HG03457 (cell line): Measurements from ENCODE around the gene SPATA32.
"Not testable (repeated sequence)": the region's sequence is repeated elsewhere in the genome, so short reads cannot be mapped to it uniquely, and the experiment has no call there.

ENCODE experiments used
- ATAC-seq: cut with Tn5 transposase; IDR thresholded peaks from one replicate; pipeline ENCODE4 v1.9.1; 2021; ENCODE audit warnings: moderate number of reproducible peaks; ENCODE audit not compliant: unreplicated experiment

Gene SPATA32

DNA sequence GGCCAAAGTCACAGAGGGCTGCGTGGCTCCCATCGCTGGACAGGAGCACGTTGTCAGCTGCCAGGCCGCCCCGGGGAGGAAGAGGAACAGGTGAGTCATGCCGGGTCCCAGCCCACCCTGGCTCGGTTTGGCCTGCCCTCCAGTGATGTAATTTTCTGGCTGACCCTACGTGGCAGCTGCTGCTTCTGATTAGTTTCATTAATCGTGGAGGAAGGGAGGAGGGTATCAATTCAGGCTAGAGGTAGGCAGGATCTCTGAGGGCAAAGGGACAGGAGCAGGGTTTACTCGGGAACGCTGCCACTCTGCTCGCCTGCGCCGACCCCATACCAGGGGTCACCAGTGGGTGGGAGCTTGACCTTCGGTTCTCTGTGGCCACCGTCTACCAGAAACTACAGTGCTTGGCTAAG is 11.7 kb upstream of the SPATA32 start:
- no peak for ATAC-seq

DNA sequence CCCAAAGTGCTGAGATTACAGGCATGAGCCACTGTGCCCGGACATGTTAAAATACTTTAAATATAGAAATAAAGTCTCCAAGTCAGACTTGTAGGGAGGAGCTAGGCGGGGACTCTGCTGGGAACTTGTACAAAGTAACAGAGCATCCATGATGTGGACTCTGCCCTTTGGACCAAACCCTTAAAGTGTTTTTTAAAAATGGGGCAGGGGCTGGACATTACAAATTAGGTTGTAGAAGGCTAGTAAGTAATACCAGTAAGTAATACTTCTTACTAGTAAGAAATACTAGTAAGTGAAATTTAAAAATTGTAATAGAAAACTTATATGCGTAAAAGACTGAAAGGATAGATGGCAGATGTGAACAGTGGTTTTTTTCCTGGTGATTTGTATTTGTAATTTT is 9.7 kb upstream of the SPATA32 start:
- no peak for ATAC-seq

DNA sequence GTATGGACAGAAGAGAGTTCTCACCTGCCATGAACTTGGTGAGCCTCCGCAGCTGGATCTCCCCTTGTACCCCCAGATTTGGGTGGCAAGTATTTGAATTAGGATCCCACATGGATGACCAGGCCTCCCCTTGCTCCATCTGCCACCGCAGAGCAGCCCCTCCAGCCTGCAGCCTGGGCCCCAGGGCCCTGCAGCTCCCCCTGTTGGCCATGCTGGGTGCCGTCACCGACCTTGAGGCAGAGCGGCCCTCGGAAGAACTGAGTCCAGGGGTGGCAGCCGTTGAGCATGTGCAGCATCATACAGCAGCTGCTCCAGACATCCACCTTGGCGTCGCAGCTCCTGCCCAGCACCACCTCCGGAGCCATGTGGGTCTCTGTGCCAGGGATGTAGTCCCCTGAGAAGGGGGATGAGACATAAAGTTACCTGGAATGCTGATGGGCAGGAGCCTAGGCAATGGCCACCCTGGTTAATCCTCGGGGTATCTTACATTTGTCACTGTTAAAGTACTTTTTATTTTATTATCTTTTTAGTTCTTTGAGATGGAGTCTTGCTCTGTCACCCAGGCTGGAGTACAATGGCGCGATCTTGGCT is 9.0 kb upstream of the SPATA32 start:
- no peak for ATAC-seq

DNA sequence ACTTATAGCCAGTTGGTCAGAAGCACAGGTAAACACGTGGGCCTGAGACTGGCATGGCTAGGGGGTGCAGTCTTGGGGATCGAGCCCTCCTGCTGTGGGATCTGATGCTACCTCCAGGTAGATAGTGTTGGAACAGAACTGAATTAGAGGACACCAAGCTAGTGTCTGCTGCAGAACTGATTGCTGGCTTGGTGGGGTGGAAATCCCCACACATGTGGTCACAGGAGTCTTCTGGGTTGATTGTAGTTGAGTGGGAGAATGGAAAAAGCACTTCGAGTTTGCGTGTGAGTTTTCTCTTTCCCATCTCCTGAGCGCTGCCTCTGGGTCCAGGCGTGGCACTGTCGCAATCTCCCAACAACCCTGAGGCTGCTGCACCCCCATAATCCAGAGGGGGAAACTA is 8.0 kb upstream of the SPATA32 start:
- no peak for ATAC-seq

DNA sequence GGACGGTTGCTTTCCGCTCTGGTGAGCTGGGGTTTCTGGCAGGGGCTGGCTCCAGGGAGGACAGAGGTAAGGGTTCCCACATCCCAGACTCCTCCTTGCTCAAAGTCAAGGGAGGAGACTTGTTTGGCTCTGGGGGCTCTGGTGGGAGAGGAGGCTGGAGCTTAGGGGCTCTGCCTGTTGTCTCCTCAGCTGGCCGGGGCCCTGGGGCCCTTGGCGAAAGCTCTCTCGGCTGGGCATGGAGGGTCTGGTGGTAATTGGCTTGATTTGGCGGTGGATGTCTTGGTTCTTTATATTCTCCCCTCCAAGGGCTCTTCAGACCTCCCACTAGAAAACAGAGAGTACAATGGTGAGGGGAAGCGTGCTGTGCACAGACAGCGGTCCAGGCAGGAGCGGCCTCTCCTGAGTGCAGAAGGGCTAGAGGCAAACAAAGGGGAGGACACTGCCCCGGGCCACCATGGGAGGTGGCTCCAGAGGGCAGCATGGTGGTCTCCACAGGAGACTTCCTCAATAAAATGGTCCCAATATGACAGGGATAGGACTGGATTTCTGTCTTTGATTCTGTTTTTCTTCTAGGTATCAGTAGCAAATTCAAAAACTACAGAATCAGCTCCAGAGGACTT is 5.7 kb upstream of the SPATA32 start:
- ATAC-seq, result no peak

DNA sequence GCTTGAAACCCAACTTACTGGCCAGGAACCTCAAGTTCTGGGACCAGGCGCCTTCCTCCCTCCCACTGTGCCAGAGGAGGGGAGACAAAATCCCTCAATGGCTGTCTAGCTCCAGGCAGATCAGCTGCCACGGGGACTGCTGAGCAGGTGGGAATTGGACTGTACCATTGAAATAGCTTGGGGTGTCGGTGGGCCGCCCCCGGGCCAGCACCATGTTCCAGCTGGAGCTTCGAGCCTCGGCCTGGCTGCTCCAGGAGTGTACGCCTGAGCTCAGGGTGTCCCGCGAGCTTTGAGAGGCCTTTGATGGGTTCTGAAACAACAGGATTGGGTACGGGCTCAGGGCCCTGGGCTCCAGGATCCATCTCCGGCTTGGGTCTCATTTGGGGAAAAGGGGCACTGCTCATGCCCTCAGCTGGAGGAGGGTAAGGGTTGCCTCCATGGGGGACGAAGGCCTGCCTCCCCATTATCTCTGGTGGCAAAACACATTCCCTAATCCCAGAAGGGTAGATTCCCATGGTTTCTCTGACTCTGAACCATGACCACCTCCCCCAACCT is 4.6 kb upstream of the SPATA32 start:
- no peak for ATAC-seq

DNA sequence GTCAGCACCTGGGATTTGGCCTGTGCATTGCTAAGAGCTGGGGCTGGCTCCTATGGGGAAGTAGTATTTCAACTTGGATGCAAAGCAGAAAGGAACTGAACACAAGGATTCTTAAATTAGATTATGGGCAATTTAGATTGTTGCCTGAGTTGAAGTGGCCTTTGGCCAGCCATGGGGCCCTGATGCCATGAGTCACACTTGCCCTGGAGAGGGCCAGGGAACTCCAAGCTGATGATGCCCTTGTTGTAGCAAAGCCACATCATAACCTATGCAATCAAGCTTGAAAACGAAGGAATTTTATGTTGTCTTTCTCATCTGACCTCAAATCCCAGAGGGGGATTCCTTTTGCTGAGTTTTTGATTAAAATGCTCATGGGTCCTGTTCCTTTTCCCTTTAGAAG is 3.9 kb upstream of the SPATA32 start:
- no peak for ATAC-seq

DNA sequence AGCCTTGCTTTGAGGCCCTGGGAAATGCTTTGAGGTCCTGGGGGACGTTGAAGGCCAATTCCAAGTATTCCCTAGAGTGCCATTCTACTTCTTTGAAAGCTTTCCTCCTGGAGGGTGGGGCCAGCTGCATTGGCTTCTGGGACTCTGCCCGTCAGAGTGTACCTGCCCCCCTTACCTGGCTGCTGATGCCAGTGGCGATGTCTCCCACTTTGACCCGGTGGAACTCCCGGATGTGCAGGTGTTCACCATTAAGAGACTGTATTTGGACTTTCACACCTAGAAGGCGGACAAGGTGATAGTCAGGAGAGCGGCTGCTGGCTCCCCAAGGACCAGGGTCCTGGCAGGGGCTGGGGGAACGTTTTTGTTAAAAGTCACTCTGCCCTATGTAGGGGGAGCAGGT is 3.1 kb upstream of the SPATA32 start:
- ATAC-seq, result no peak

DNA sequence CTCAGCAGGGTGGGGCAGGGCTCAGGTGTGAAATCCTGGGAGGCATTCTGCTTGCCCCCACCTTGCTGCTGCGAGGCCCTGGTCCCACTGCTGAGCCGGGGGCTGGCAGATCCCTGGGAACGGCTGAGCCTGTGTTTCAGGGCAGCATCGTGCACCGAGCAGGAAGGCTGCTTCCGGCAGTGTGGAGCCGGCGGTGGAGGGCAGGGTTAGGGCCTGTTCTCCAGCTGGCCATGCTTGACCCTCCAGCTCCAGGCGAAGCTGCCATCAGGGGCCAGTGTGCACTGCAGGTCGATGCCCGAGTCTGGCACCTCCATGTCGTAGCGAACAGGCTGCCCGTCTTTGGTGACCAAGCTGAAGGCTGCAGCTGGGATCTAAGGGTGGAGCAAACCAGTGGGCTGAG is 2.5 kb upstream of the SPATA32 start:
- ATAC-seq, result no peak

DNA sequence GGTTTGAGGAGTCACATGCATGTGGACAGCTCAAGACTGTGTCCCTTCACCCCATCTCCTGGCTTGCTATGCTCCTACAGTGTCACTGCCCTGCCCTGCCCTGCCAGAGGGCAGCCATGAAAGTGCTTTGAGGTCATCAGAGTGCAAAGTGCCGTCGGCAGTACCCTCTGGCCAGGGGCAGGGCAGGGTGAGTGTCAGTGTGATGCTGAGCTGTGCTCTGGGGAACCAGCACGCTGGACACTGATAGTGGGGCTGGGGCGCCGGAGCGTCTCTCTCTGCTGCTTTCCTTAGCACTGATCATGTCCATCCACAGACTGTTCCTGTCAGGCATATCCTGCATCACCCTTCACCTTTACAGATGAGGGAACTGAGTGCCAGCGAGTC is 1.6 kb upstream of the SPATA32 start:
- ATAC-seq, result no peak

DNA sequence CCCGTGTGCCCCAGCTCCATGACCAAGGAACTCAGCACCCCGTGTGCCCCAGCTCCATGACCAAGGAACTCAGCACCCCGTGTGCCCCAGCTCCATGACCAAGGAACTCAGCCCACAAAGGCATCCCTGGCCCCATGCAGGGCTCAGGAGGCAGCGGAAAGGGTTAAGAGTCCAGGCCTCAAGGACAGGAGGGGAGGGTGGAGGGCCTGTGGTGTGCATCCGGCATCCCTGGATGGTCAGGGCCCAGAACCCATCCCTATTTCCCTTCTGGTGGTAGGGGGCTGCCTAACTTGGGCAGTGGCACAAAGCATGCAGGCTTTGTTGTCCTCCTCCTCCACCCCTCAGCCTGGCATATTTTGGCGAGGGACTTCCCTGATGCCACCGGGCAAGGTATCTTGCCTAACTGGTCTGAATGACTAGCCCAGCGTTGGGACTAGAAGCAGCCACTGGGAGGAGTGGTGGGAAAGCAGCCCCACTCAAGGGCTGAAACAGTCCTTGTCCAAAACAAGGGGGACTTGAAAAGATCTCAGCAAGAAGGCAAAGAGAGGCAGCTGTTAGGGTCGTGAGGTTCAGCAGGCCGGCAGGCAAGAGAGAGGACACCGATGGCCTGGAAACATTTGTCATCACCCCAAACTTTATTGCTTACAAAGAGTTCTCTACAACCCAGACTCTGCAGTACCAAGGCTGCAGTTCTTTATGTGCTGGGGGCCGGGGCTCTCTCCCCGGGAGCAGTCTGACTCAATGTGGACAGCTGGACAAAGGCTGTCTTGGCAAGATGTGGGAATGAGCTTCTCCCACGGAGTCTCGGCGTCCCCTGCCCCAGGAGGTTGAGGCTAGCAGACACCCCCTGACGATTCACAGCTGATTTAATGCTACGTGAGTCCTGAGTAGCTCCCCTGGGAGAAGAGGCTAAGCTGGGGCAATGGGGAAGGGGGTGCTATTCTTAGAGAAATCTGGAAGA is 902 bp upstream of the SPATA32 start:
- no peak for ATAC-seq

DNA sequence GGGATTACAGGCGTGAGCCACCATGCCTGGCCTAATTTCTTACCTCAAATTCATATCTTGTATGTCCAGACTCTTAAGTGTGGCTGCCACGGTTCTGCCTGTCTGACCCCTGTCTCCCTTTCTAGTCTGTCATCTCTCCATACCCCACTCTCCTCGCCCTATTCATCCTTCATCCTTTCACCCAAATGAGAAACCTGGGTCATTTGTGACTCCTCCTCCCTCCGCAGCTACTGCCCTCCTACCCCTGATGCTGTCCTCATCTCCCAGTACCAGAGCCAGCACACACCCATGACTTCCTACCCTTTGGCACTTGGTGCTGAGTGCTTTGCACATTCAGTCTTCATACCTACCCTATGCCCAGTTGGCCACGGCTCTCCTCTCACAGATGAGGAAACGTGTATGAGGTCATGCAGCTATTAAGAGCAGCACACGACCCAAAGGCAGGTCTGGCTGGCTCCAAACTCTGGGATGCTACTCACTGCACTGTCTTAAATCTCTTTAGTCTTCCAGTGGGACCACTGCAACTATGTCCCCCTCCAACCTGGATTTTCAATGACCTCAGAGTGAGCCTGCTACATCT is 1.6 kb downstream of the SPATA32 start:
- ATAC-seq, result no peak

DNA sequence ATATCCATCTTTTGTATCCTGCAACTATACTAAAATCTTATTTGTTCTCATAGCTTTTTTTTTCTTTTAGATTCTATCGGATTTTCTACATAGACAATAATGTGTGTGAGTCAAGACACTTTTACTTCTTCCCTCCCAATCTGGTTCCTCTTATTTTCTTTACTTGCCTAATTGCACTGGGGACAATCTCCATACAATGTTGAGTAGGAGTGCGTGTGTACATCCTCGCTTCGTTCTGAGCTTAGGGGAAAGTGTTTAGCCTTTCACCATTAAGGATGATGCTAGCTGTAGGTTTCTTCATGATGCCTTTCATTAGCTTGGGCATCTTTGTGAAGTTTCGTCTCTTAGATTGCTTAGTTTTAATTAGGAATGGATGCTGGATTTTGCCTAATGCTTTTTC is 2.9 kb downstream of the SPATA32 start:
- ATAC-seq, result no peak

DNA sequence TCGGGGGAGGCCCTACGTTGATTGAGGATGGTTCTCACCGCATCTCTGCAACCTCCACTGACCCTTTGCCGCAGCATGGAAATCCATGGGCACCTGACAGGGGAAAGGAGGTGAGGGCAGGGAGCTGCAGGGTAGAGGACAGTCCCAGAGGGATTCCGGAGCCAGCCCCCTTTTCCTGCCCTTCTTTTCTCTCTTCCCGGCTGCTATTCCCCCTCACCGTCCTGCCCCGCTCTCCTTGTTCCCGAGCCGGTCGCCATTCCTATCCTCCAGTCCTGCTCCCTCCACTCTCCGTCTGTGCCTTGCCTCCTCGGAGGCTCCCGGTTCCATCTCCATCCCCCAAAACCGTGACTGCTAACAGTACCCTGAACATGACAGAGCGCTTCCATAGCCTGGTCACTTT is 4.8 kb downstream of the SPATA32 start:
- no peak for ATAC-seq

DNA sequence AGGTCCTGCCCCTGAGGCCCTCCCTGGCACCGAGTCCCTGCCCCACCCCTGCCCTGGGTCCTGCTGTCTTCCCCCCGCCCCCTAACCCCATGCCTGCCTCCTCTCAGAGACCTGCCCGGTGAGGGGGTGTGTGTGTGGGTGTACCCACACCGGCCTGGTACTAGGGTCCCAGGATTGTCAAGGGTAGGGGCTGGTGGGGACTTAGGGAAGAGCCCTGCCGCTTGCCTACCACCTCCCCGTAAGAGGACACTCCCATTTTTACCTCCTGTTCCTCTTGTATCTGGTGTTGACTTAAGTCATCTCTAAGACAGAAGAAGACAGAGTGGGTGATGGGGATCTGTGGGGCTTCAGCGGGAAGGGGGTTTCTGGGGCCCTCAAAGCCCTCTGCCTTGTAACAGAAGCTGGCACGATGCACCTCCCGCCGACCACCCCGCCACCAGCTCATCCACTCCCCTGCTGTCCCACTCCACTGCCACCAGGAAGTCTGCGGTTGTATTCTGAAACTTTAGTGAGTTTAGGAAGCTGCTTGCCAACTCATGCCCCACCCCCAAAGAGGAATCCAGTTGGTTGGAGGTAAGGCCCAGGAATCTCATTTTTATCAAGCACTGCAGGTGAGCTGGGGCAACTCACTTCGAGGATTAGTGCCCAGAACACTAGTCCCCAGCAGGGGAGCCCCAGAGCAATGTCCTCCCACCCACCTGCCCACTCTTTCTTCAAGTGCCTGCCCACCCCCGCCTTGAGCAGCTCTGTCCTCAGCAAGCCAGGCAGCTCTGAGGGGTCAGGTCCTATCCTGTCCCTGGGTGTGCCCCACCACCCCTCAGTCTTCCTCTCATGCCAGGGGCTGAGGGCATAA is 5.6 kb downstream of the SPATA32 start:
- no peak for ATAC-seq

DNA sequence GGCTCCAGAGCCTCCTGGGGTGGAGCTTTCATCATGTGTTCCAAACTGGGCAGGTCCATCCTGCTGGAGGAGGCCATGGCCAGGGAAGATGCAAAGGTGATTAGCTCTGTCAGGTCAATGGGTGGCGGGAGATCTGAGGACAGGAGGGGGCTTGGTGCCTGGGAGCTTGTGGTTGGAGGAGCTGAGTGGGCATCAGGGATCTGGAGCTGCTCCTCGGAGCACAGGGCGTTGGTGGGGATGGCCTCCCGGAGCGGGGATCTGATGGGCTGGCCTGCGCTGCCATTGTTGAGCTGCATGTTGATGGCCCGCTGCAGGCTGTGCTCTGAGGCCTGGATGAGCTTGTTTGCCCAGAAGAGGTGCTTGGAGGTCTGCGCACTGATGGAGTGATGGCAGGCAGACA is 6.5 kb downstream of the SPATA32 start:
- ATAC-seq, result no peak

DNA sequence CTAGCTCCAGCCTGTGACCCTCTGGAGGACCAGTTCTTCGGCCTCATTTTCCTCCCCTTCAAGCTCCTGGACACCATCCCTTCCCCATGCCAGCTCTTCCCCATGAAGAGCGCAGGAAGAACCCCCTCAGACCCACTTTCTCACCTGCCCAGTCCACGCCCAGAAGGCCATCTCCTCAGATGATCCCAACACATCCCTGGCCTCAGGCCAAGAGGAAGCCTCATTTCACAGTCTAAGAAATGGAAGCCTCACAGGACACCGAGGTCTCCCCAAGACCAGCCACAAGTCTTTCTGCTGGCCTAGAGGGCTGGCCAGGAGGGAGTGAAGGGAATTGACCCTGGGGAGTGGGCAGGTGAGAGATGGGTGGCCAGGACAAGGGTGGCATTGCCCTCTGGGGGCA is 8.0 kb downstream of the SPATA32 start:
- ATAC-seq, result no peak

DNA sequence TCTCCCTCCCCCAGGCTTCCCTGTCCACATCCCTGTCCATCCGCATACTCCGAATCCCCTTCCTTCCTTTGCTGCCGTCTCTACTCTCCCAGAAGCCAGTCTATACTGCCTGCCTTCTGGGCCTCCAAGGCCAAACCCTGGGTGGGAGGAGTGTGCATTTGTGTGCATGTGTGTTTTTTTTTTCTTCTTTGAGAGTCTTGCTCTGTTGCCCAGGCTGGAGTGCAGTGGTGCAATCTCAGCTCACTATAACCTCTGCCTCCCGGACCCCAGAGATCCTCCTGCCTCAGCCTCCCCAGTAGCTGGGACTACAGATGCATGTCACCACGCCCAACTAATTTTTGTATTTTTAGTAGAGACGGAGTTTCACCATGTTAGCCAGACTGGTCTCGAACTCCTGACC is 8.7 kb downstream of the SPATA32 start:
- ATAC-seq, result not testable (repeated sequence)

DNA sequence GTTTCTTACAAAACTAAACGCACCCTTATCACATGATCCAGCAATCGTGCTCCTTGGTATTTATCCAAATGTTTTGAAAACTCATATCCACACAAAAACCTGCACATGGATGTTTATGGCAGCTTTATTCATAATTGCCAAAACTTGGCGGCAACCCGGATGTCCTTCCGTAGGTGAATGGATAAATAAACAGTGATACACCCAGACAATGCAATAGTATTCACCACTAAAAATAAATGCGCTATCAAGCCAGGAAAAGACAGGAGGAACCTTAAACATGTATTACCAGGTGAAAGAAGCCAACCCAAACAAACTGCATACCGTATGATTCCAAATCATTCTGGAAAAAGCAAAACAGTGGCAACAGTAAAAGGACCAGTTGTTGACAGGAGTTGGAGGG is 10.0 kb downstream of the SPATA32 start:
- no peak for ATAC-seq

DNA sequence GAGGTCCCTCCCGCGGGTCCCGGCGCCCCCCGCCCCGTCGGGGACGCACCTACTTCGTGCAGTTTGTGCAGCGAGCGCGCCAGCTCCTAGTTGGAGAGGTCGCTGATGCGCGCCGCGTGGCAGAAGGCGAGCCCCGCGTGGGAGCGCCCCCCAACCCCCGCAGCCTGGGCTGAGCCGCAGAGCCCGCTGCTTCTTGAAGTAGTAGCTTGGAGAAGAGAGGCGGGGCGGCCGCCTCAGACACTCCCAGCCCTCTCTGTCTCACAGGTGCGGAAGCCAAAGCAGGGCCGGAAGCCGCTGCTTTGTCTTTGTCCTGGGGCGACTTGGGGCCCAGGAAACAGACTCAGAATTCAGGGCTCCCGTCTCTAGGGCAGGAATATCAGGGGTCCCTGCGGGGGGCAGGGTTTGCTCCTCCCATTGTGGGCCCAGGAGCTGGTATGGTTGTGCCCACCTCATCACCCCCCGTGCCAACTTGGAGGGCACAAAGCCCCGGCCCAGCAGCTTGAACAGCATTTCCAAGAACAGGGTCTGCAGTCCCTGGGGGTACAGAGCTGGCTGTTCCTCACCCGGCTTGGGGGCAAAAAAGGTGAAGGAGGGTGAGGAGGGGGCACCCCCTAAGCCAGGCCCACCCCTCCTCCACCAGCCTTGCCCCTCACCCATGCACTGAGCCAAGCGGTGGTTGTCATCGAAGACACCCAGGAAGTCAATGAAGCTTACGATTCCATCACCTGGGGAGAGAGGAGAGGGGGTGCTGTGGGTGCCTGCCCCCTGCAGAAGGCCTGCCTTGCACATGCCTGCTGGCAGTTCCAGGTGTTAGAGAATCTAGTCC is 13.5 kb downstream of the SPATA32 start:
- ATAC-seq, result peak; percentile 28
